Liver (tissue), 9 donors: ENCODE results near the gene ZNF212. TPM values are rescaled to one million over a fixed set of nuclear protein-coding genes. Genes with fewer than 3 reads are reported as not detected.
A peak's percentile ranks its signal among the peaks of the same experiment; 100 is the strongest.

ENCODE experiments used
- DNase-seq: peaks from one replicate; pipeline ENCODE4 v3.0.0-alpha.2; 2017; ENCODE audit warnings: low spot score
- H3K27ac ChIP-seq, 2 donors: one replicate each; pipeline ENCODE4 v1.7.0; 2013; ENCODE audit warnings: inconsistent platforms in 2 of 2, low read length in 2 of 2, control low read depth in 1 of 2, low read depth in 1 of 2, mild to moderate bottlenecking in 1 of 2
- H3K27me3 ChIP-seq, 4 donors: one replicate each; pipeline versions ENCODE4 v1.6.1 to v1.7.0; 2013; ENCODE audit warnings: low read length in 3 of 4, inconsistent platforms in 1 of 4, mild to moderate bottlenecking in 1 of 4, moderate library complexity in 1 of 4; ENCODE audit not compliant: control insufficient read depth in 4 of 4, insufficient read depth in 4 of 4
- H3K36me3 ChIP-seq, 4 donors: one replicate each; pipeline versions ENCODE4 v1.6.1 to v1.7.0; 2013; ENCODE audit warnings: low read length in 3 of 4, mild to moderate bottlenecking in 3 of 4, low read depth in 1 of 4, moderate library complexity in 1 of 4; ENCODE audit not compliant: control insufficient read depth in 4 of 4, insufficient read depth in 3 of 4
- H3K4me1 ChIP-seq, 4 donors: one replicate each; pipeline versions ENCODE4 v1.6.1 to v1.7.0; 2013; ENCODE audit warnings: low read length in 3 of 4, mild to moderate bottlenecking in 3 of 4, moderate library complexity in 1 of 4; ENCODE audit not compliant: control insufficient read depth in 4 of 4, insufficient read depth in 4 of 4
- H3K4me3 ChIP-seq, 3 donors: one replicate each; pipeline versions ENCODE4 v1.6.1 to v1.7.0; 2013; ENCODE audit warnings: low read length in 3 of 3, control low read depth in 1 of 3, low read depth in 1 of 3, mild to moderate bottlenecking in 1 of 3
- H3K9ac ChIP-seq, 2 donors: one replicate each; pipeline ENCODE4 v1.7.0; 2013; ENCODE audit warnings: low read length in 2 of 2, mild to moderate bottlenecking in 2 of 2, moderate library complexity in 2 of 2, control low read depth in 1 of 2, low read depth in 1 of 2
- H3K9me3 ChIP-seq, 4 donors: one replicate each; pipeline versions ENCODE4 v1.6.1 to v1.7.0; 2013; ENCODE audit warnings: low read length in 3 of 4; ENCODE audit not compliant: control insufficient read depth in 4 of 4
- EGR1 ChIP-seq, 2 donors: IDR thresholded peaks; 2 replicates each; pipeline ENCODE4 v1.6.1; 2016 to 2018; ENCODE audit warnings: antibody characterized with exemption in 2 of 2, low read depth in 2 of 2
- FOXA1 ChIP-seq: IDR thresholded peaks from 2 replicates; pipeline ENCODE4 v1.6.1; 2016; ENCODE audit warnings: antibody characterized with exemption
- GABPA ChIP-seq, 2 donors: IDR thresholded peaks in 1 of 2; conservative IDR thresholded peaks in 1 of 2; 2 replicates each; pipeline ENCODE4 v1.6.1; 2016; ENCODE audit warnings: antibody characterized with exemption in 2 of 2, mild to moderate bottlenecking in 1 of 2, moderate library complexity in 1 of 2
- HNF4A ChIP-seq, 2 donors: conservative IDR thresholded peaks; 2 replicates each; pipeline ENCODE4 v1.6.1; 2016; ENCODE audit warnings: antibody characterized with exemption in 2 of 2, mild to moderate bottlenecking in 2 of 2
- HNF4G ChIP-seq: IDR thresholded peaks from 2 replicates; pipeline ENCODE4 v1.6.1; 2016; ENCODE audit warnings: antibody characterized with exemption
- SP1 ChIP-seq: IDR thresholded peaks from 2 replicates; pipeline ENCODE4 v1.6.1; 2018; ENCODE audit warnings: antibody characterized with exemption, mild to moderate bottlenecking
- YY1 ChIP-seq: IDR thresholded peaks from 2 replicates; pipeline ENCODE4 v1.6.1; 2016; ENCODE audit warnings: antibody characterized with exemption, mild to moderate bottlenecking
- WGBS: extraction: QIAGEN DNeasy Blood & Tissue Kit; methylation state at CpG from one replicate; pipeline ENCODE4 v1.1.7; 2013; 5-methylcytosine and 5-hydroxymethylcytosine counted together
- polyA plus RNA-seq, 2 donors: library from polyadenylated mRNA; stranded (reverse) in 1 of 2; unstranded in 1 of 2; fragments of 200-250 nt in 1 of 2; fragments of >200 nt in 1 of 2; fragmentation: Nextera tagmentation in 1 of 2; extraction: Ambion mirVana in 1 of 2; gene quantifications; one replicate each; pipeline versions ENCODE4 v1.2.1 to v1.2.3, GENCODE V29; 2013 to 2015
- total RNA-seq, 2 donors: library from RNA; depleted of rRNA; stranded (reverse); fragments of >200 nt; gene quantifications; one replicate each; pipeline ENCODE4 v1.2.3, GENCODE V29; 2014
- TF ChIP-seq, protein P1 (sequence below): IDR thresholded peaks from 2 replicates; pipeline ENCODE4 v1.6.1; 2016; ENCODE audit warnings: antibody characterized with exemption
- TF ChIP-seq, protein P2 (sequence below): fragments of 150-350 bp; IDR thresholded peaks from 2 replicates; pipeline ENCODE4 v1.5.1; 2017; ENCODE audit warnings: improper control_type of control experiment, low read depth, low read length; ENCODE audit not compliant: missing input control
- TF ChIP-seq, protein P3 (sequence below): IDR thresholded peaks from 2 replicates; pipeline ENCODE4 v1.6.1; 2016; ENCODE audit warnings: antibody characterized with exemption, mild to moderate bottlenecking
- TF ChIP-seq, protein P4 (sequence below): IDR thresholded peaks from 2 replicates; pipeline ENCODE4 v1.6.1; 2016; ENCODE audit warnings: antibody characterized with exemption
- donor health status: healthy.
- donor health status: healthy.
- donor health status: healthy.
- donor health status: healthy.
- donor health status: healthy.

ZNF212 gene
- total and polyA plus RNA-seq, 4 donors, result 3.4 to 4.9 (median 3.7) TPM

DNA sequence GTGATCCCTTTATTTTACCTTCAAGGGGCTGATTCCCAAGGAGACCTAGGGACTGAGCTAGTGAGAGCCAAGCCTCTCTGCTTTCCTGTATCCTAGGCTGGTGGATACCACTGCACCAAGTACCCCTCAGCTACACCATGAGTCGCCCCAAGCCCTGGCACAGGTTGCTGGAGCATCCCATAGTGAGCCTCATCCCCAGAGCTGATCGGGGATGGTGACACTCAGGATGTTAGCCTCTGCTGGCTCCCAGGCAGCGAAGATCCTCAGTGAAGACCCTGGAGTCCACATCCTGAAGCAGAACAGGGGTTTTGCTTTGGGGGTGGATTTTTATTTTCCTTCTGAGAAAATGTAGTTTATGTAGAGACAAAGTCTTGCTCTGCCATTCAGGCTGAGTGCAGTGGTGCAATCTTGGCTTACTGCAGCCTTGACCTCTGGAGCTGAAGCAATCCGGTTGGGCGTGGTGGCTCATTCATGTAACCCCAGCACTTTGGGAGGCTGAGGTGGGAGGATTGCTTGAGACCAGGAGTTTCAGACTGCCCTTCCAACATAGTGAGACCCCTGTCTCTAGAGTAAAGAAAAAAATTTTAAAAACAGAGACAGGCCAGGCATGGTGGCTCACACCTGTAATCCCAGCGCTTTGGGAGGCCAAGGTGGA, 12.5 kb upstream of the ZNF212 start:
- Histone ChIP-seq H3K27ac (no peak overlapping the region), H3K9ac (no peak overlapping the region), H3K27me3 (no peaks in the 10 kb centered on the region), H3K9me3 (no peaks in the 10 kb centered on the region), H3K4me1 (peaks cover 0 to 4% (median 0%) of the 10 kb centered on the region in 4 donors), H3K4me3 (no peak overlapping the region), H3K36me3 (peaks cover 4 to 16% (median 9%) of the 10 kb centered on the region in 4 donors)
- DNase-seq, result no peak
- TF ChIP-seq SP1 (no peak), GABPA (IDR thresholded peaks at IDR 0.05 in 1 of 2, conservative IDR thresholded peaks at IDR 0.05 in 1 of 2) (no peak), YY1 (no peak), FOXA1 (no peak), HNF4G (no peak), HNF4A (conservative IDR thresholded peaks at IDR 0.05) (peak; percentile 33 to 52)
- TF ChIP-seq, protein P1, sequence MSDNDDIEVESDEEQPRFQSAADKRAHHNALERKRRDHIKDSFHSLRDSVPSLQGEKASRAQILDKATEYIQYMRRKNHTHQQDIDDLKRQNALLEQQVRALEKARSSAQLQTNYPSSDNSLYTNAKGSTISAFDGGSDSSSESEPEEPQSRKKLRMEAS, result no peak
- TF ChIP-seq, protein P2, sequence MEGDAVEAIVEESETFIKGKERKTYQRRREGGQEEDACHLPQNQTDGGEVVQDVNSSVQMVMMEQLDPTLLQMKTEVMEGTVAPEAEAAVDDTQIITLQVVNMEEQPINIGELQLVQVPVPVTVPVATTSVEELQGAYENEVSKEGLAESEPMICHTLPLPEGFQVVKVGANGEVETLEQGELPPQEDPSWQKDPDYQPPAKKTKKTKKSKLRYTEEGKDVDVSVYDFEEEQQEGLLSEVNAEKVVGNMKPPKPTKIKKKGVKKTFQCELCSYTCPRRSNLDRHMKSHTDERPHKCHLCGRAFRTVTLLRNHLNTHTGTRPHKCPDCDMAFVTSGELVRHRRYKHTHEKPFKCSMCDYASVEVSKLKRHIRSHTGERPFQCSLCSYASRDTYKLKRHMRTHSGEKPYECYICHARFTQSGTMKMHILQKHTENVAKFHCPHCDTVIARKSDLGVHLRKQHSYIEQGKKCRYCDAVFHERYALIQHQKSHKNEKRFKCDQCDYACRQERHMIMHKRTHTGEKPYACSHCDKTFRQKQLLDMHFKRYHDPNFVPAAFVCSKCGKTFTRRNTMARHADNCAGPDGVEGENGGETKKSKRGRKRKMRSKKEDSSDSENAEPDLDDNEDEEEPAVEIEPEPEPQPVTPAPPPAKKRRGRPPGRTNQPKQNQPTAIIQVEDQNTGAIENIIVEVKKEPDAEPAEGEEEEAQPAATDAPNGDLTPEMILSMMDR, result no peak
- TF ChIP-seq, protein P3, sequence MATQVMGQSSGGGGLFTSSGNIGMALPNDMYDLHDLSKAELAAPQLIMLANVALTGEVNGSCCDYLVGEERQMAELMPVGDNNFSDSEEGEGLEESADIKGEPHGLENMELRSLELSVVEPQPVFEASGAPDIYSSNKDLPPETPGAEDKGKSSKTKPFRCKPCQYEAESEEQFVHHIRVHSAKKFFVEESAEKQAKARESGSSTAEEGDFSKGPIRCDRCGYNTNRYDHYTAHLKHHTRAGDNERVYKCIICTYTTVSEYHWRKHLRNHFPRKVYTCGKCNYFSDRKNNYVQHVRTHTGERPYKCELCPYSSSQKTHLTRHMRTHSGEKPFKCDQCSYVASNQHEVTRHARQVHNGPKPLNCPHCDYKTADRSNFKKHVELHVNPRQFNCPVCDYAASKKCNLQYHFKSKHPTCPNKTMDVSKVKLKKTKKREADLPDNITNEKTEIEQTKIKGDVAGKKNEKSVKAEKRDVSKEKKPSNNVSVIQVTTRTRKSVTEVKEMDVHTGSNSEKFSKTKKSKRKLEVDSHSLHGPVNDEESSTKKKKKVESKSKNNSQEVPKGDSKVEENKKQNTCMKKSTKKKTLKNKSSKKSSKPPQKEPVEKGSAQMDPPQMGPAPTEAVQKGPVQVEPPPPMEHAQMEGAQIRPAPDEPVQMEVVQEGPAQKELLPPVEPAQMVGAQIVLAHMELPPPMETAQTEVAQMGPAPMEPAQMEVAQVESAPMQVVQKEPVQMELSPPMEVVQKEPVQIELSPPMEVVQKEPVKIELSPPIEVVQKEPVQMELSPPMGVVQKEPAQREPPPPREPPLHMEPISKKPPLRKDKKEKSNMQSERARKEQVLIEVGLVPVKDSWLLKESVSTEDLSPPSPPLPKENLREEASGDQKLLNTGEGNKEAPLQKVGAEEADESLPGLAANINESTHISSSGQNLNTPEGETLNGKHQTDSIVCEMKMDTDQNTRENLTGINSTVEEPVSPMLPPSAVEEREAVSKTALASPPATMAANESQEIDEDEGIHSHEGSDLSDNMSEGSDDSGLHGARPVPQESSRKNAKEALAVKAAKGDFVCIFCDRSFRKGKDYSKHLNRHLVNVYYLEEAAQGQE, result no peak
- WGBS, result 58% methylated on average over 6 of the region's 6 CpGs

DNA sequence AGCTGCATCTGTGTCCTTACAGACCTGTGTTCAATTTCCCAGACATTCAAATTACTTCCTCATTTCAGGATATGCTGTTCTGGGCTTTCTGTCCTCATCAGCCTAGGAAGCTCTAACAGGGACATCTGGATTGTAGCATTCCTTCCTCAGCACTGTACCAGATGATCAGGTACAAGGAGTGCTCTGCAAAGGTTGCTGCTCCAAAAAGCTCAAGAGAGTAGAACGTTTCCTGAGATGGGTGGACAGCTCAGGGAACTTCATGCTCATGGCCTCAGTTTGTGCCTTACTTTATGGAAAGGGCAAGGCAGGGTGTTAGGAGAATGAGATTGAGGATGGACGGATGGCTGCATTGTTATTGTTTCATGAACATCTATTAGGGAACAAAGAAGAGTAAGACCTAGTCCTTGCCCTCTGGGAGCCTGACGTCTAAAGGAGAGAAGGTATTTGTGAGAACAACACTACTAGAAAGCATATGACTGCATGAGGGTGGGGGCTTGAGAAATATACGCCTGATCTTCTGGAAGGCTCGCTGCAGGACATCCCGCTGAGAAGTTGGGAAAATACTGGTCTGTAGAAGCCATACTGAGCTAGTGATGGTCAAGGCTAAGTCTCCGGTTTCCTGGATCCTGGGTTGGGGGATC, 10.5 kb upstream of the ZNF212 start:
- no peak overlapping the region for H3K4me3 ChIP-seq
- TF ChIP-seq, protein P1, result no peak
- no peak for TF ChIP-seq HNF4G
- TF ChIP-seq HNF4A (conservative IDR thresholded peaks at IDR 0.05), result no peak
- TF ChIP-seq, protein P4, sequence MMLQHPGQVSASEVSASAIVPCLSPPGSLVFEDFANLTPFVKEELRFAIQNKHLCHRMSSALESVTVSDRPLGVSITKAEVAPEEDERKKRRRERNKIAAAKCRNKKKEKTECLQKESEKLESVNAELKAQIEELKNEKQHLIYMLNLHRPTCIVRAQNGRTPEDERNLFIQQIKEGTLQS, result no peak
- no peak for TF ChIP-seq EGR1 (IDR thresholded peaks at IDR 0.05; ENCODE audit: low read depth in 2 of 2)
- TF ChIP-seq FOXA1, result no peak
- no peaks in the 10 kb centered on the region for H3K27me3 ChIP-seq
- peaks cover 0 to 4% (median 0%) of the 10 kb centered on the region in 4 donors for H3K4me1 ChIP-seq
- DNase-seq, result no peak
- WGBS, result 65% methylated on average over 7 of the region's 7 CpGs
- no peak overlapping the region for H3K27ac ChIP-seq
- peaks cover 0 to 9% (median 7%) of the 10 kb centered on the region in 4 donors for H3K36me3 ChIP-seq
- H3K9me3 ChIP-seq, result no peaks in the 10 kb centered on the region
- no peak overlapping the region for H3K9ac ChIP-seq
